ENCODE measurements around the gene AFF3.

AFF3 gene

GRCh38 chr2:99640635-99641151 lies 501.7 kb downstream of the AFF3 start:
- no peak for DNase-seq (ENCODE audit: low read depth in 2 of 2)

GRCh38 chr2:99638791-99639190 lies 503.6 kb downstream of the AFF3 start:
- no peak for DNase-seq (ENCODE audit: low read depth in 2 of 2)

GRCh38 chr2:99637159-99637697 lies 505.2 kb downstream of the AFF3 start:
- DNase-seq (ENCODE audit: low read depth in 2 of 2), result no peak

- DNase-seq (ENCODE audit: low read depth in 2 of 2), result no peak
These were observed 506.0 kb downstream of the AFF3 start for GRCh38 chr2:99636144-99637034.

- DNase-seq (ENCODE audit: low read depth in 2 of 2), result no peak
These were observed 506.7 kb downstream of the AFF3 start for GRCh38 chr2:99635710-99636109.

- no peak for DNase-seq (ENCODE audit: low read depth in 2 of 2)
These were observed 508.2 kb downstream of the AFF3 start for GRCh38 chr2:99634234-99634633.

GRCh38 chr2:99631700-99632099 lies 510.7 kb downstream of the AFF3 start:
- no peak for DNase-seq (ENCODE audit: low read depth in 2 of 2)

- no peak for DNase-seq (ENCODE audit: low read depth in 2 of 2)
These were observed 513.1 kb downstream of the AFF3 start for GRCh38 chr2:99629320-99629719.

GRCh38 chr2:99626158-99626557 lies 516.2 kb downstream of the AFF3 start:
- DNase-seq (ENCODE audit: low read depth in 2 of 2), result no peak

GRCh38 chr2:99624677-99625076 lies 517.7 kb downstream of the AFF3 start:
- no peak for DNase-seq (ENCODE audit: low read depth in 2 of 2)

GRCh38 chr2:99623613-99624012 lies 518.8 kb downstream of the AFF3 start:
- no peak for DNase-seq (ENCODE audit: low read depth in 2 of 2)

GRCh38 chr2:99623035-99623434 lies 519.4 kb downstream of the AFF3 start:
- DNase-seq (ENCODE audit: low read depth in 2 of 2), result no peak

- no peak for DNase-seq (ENCODE audit: low read depth in 2 of 2)
These were observed 519.9 kb downstream of the AFF3 start for GRCh38 chr2:99622534-99622933.

- no peak for DNase-seq (ENCODE audit: low read depth in 2 of 2)
These were observed 520.6 kb downstream of the AFF3 start for GRCh38 chr2:99621774-99622173.

- no peak for DNase-seq (ENCODE audit: low read depth in 2 of 2)
These were observed 521.3 kb downstream of the AFF3 start for GRCh38 chr2:99621106-99621505.

- DNase-seq (ENCODE audit: low read depth in 2 of 2), result no peak
These were observed 523.2 kb downstream of the AFF3 start for GRCh38 chr2:99619151-99619550.

- no peak for DNase-seq (ENCODE audit: low read depth in 2 of 2)
These were observed 523.8 kb downstream of the AFF3 start for GRCh38 chr2:99618579-99619097.

- no peak for DNase-seq (ENCODE audit: low read depth in 2 of 2)
These were observed 524.6 kb downstream of the AFF3 start for GRCh38 chr2:99617811-99618210.

GRCh38 chr2:99615247-99615771 lies 527.1 kb downstream of the AFF3 start:
- no peak for DNase-seq (ENCODE audit: low read depth in 2 of 2)

- no peak for DNase-seq (ENCODE audit: low read depth in 2 of 2)
These were observed 528.4 kb downstream of the AFF3 start for GRCh38 chr2:99613980-99614379.

- no peak for DNase-seq (ENCODE audit: low read depth in 2 of 2)
These were observed 530.6 kb downstream of the AFF3 start for GRCh38 chr2:99611786-99612185.

GRCh38 chr2:99611034-99611433 lies 531.4 kb downstream of the AFF3 start:
- DNase-seq (ENCODE audit: low read depth in 2 of 2), result no peak
